HG03457 (cell line): ENCODE measurements around the gene SSTR4.

Experiments used
- ATAC-seq: cut with Tn5 transposase; IDR thresholded peaks from one replicate; pipeline ENCODE4 v1.9.1; 2021; ENCODE audit warnings: moderate number of reproducible peaks; ENCODE audit not compliant: unreplicated experiment

SSTR4 gene

DNA sequence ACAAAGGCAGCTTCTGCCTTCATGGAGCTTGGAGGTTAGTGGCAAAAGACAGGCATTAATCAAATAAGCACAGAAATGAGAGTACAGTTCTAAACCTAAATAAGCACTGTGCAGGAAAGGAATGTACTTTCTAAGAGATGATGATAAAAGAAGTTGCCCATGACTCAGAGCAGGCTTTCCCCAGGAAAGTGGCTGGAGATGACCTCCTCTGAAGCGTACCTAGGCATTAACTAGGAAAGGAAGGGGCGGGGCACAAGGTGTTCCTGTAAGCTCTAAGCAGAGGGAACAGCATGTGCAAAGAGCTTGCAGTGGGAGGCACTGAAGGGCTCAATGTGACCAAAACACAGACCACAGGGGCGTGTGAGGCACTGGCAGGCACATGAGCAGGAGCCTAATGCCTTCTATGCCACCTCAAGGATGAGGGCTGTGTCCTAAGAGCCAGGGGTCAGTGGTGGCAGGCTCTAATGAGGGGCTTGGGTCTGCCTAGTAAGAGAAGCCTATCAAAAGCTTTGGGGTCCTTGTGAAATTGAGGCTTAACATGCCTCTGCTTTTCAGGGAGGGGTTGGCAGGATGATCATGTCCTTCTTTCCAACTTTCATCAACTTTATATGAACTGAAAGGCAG, 4.9 kb downstream of the SSTR4 start:
- no peak for ATAC-seq

DNA sequence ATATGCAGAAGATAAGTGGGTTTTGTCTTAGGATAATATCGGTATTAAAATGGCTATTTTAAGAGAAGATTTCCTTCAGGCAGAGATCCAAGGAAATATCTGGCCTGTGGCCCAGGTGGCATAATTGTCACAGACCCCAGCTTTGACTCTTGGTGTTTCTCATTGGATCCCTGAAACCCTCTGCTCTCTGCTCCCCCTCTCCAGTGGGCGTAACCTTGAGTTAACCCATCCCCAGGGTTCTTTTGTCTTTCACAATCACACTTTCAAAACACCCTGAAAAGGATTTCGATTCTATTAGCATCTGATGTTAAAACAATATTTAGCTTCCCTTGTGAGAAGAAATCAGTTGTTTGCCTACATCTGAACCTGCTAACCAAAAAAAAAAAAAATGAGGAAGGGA, 7.2 kb downstream of the SSTR4 start:
- no peak for ATAC-seq

DNA sequence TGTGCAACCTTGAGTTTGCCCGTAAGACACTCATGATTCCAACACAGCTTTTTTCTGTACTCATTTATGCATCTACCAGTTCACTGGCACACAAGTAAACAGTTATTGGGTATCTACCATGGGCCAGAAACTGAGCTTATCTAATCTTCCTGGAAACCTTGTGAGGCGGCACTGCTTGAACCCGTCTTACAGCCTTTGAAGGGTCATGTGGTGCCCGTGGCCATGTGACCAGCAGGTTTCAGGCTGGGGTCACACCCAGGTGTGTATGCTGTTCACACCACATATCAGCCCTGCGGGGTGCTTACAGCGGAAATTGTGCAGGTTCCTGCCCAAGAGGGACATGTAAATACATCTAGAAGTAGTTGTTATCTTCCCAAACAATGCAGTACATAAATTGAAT, 8.3 kb downstream of the SSTR4 start:
- no peak for ATAC-seq

DNA sequence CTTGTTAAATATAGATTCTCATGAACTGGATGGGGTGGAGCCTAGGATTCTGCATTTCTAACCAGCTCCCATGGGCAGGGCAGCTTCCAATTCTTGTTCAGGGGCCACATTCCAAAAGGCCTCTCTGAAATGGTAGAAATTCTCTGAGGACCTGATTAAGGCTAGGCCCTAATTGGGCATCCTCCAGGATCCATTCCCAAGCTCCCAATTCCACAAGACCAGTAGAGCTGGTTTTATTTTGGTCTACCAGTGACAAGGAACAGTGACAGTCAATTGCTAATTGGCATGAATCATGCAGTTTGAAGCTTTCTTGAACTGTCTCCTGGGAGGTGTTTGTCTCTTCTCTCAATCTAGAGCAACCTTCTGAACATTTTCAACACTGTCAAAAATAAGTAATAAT, 11.3 kb downstream of the SSTR4 start:
- no peak for ATAC-seq

GRCh38 chr20:23047001-23047737, 12.1 kb downstream of the SSTR4 start:
- no peak for ATAC-seq

GRCh38 chr20:23047738-23048214, 12.7 kb downstream of the SSTR4 start:
- no peak for ATAC-seq

DNA sequence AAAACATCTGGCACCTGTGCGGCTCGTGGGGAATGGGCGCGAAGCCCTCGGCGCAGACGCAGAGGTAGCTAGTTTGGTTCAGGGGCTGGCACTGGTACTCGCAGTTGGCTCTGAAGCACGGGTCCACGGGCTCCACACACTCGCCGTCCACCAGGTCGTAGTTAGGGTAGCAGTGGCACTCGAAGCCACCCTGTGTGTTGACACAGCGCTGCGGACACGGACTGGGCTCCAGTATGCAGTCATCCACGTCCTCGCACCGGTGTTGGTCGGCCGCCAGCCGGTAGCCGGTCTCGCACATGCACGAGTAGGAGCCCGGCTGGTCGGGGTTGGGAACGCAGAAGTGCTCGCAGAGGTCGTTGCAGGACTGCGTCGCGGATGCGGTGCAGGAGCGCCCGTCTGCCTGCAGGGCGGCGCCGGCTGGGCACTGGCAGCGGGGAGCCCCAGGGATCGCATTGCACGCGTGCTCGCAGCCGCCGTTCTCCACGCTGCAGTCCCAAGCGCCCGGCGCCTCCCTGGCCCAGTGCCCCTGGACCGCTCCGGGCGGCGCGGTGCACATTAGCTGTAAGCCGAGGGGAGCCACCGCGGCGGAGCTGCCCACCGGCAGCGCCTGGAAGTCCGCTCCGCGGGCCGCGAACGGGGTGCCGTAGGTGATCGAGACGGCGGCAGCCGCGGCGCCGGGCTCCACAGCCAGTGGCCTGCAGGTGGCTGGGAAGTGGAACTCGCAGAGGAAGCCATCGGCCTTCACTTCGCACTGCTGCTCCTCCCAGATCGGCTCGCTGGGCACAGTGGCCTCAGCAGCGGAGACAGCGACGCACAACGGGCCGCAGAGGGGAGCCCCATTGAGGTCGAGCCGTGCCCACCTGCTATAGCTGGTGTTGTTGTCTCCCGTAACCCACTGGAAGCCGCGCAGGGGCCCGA, 13.4 kb downstream of the SSTR4 start:
- no peak for ATAC-seq

DNA sequence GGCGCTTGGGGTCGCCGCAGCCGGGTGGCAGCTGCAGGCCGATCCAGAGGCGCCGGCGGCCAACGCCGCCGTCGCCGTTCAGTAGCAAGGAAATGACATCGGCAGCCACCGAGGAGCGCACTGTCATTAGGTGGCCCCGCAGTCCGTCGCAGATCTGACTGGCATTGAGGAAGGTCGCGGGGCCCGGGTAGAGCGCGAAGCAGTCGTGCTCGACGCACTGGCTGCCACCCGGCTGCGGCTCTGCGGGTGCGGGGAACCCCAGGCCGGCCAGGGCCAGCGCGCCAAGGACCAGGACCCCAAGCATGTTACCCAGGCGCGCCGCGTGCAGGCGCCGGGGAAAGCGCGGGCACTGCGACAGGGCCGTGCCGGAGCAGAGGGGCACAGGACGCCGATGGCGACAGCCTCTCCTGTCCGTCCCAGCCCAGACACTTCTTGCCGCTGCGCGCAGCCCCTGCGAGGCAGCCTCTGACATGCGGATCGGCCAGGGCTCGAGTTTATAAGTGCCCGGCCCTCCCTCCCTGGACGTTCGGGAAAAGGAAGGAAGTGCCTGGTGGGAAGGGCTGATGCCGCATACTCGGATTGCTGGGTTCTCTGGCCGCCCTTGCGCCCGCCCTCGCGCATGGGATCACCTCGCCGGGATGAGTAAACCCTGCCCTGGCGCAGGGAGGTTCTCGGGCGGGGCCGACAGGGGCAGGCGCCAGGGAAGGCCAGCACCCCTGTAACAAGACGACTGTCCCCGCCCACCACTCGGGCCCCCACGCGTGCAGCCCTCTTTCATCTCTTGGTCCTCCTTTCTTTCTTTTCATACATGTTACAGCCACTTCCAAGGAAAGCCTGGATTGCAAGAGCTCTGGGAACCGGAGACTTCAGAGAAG, 14.3 kb downstream of the SSTR4 start, which contains the start of gene THBD:
Gene THBD, minus strand, starts transcription at position 472 of the 875 bp plus-strand sequence. Its CDS starts 168 bp downstream, at position 304.
- no peak for ATAC-seq

- ATAC-seq = no peak
These were observed 15.1 kb downstream of the SSTR4 start for GRCh38 chr20:23050076-23050838.

GRCh38 chr20:23050847-23051627, 15.9 kb downstream of the SSTR4 start:
- ATAC-seq = no peak

GRCh38 chr20:23052904-23053303, 17.8 kb downstream of the SSTR4 start:
- no peak for ATAC-seq

GRCh38 chr20:23058240-23058639, 23.1 kb downstream of the SSTR4 start:
- ATAC-seq = no peak

- ATAC-seq = no peak
These were observed 23.9 kb downstream of the SSTR4 start for GRCh38 chr20:23059001-23059400.

- ATAC-seq = no peak
These were observed 24.7 kb downstream of the SSTR4 start for GRCh38 chr20:23059846-23060245.

- ATAC-seq = no peak
These were observed 25.5 kb downstream of the SSTR4 start for GRCh38 chr20:23060629-23061028.

DNA sequence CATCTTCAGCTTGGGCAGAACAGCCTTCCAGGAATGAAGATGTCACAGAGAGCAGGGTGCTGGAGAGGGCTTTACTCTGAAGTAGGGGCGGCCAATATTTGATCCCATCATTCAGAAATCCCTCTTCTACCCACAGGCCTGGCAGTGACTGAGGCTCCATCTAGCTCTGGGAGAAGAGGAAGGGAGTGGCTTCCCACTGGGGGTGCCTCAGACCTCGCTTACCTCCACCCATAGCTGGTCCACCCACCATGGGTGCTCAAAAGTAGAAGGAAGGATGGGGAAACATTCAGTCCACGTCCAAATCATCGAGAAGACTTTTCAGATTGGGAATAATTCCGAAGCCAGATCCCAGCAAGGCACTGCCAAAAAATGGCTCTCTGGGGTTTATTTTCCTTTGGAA, 26.1 kb downstream of the SSTR4 start:
- no peak for ATAC-seq

GRCh38 chr20:23061734-23062561, 26.8 kb downstream of the SSTR4 start:
- no peak for ATAC-seq

DNA sequence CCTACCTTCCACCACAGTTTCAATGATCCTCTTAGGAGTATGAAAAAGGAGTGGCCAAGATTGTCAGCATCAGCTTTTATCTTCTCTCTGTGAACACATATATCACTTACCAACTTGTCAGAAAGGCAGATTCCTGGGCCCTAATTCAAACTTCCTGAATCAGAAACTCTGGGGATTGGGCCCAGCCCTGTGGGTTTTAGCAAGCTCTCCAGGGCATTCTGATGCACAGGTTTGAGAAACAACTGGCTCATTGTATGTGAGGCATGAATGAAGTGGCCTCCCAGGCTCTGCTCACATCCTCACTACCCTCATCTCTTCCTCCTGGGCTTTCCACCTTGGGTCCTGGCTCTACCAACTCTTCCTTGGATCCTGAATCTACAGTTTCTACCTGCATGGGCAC, 27.5 kb downstream of the SSTR4 start:
- no peak for ATAC-seq
